Measurements from ENCODE around the gene HIVEP3.

Gene HIVEP3

DNA sequence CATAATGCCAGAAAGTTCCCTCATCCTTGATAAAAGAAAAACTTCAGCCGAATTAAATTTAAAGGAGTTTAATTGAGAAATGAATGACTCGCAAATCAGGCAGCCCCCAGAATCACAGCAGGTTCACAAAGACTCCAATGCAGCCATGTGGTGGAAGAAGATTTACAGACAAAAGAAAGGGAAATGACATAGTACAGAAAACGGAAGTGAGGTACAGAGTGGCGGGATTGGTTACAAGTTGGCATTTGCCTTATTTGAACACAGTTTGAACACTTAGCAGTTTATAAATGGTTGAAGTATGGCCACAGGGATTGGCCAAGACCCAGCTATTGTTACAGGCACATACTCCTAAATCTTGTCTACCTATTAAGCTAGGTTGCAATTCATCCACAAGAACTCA, 46.6 kb downstream of the HIVEP3 start:
- no peak for DNase-seq (ENCODE audit: low spot score)

DNA sequence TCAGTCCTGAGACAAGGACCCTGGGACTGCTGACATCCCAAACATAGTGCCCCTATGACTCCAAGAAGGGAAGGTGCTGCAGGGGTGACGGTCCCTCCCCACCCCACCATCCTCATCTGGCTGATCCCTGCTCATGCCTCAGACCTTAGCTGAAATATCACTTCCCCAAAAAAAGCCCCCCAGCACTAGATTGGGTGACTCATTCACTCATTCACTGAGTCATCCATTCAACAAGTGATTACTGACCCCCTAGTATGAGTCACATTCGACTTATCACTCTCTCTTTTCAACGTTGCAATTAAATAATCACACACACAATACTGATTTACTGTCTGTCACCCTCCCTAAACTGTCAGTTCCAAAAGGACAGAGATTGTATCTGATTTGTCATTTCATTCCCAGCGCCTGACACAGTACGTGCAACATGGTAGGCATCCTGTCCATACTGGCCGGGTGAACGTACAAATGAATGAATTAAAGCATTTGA, 48.6 kb downstream of the HIVEP3 start:
- DNase-seq (ENCODE audit: low spot score), result no peak

DNA sequence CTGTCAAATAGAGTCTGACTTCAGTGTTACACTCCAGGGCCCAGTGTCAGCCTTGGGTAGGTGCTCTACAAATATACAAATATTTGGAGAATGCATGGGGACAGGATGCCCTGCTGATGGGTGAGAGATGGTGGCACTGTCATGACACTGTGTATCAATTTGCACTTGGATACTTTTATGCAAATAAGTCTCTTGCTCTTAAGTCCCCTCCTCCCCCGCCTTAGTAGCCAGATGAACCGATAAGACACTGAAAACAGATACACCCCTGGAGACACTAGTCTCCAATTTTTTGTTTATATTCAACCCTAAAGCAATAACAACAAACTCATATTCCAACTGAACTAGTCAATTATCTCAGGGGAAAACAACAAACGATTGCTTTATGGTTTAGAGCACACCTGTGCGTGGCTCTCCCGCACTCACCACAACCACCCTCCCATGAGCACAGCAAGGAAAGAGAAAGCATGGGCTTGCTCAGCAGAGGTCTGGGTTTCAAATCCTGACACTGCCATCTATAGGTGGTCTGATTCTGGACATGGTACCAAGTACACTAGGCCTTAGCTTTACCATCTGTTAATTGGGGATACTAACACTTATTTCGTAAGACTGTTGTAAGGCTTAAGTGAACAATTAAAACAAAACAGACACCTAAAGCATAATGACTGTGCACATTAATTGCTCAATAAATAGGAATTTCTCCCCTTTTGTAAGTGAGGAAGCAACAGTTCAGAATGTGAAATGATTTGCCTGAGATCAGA, 50.3 kb downstream of the HIVEP3 start:
- DNase-seq (ENCODE audit: low spot score), result no peak

DNA sequence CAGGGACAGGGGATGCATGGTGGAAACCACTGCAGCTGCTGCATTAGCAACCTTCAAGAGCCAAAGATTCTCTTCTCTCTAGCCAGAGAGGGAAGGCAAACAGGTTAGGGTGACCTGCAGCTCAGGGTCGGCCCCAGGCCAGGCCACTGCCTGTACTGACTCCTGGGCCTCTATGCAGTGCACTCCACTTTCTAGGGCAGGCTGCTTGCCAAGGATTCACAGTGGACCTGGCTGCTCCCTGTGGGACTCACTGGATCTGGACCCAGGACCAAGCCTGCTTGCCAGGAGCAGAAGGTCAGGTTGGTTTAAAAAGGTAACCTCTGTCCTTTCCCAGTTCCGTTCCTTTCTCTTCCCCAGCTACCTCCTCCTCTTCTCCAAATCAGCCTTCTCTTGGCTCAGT, 52.4 kb downstream of the HIVEP3 start:
- no peak for DNase-seq (ENCODE audit: low spot score)

DNA sequence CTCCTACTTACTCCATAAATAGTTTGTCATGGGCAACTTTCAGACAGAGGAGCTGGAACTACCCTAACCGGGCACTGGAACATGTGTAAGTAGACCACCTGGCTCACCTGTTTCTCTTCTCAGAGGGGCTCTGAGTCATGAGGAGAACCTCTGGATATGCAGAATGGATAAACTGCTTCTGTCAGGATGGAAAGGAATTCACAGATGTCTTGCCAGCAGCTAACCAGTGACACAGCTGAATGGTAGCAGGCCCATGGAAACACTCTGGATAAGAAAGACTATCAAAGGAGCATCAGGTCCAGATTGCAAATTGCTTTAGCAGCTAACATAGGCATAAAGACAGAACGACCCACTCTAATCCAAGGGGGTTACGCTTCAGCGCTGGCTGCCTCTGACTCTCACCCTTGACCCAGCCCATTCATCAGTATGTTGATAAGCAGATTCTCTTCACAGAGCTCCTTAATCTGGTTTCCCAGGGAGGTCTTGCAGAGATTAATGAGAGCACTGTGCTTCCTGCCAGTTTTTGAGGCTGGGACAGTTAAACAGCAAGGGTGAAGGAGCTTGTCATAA, 54.2 kb downstream of the HIVEP3 start:
- no peak for DNase-seq (ENCODE audit: low spot score)

DNA sequence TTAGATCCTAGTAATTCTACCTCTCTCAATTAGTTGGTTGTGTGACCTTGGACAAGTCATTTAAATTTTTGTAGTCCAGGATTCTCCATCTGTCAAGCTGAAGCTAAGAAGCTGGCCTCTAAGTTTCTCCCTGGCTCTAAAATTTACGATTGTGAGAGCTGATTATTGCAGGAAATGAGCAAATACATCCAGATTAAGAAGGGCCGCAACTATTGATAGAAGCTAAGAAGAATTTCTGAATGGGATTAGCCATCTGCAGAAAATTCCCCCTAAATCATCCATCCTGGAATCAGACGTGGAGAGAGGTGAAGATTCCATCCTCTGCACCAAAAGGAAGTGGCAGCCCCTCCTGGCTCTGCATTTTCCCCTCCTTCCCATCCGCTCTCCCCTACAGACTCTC, 55.0 kb downstream of the HIVEP3 start:
- DNase-seq (ENCODE audit: low spot score), result no peak

DNA sequence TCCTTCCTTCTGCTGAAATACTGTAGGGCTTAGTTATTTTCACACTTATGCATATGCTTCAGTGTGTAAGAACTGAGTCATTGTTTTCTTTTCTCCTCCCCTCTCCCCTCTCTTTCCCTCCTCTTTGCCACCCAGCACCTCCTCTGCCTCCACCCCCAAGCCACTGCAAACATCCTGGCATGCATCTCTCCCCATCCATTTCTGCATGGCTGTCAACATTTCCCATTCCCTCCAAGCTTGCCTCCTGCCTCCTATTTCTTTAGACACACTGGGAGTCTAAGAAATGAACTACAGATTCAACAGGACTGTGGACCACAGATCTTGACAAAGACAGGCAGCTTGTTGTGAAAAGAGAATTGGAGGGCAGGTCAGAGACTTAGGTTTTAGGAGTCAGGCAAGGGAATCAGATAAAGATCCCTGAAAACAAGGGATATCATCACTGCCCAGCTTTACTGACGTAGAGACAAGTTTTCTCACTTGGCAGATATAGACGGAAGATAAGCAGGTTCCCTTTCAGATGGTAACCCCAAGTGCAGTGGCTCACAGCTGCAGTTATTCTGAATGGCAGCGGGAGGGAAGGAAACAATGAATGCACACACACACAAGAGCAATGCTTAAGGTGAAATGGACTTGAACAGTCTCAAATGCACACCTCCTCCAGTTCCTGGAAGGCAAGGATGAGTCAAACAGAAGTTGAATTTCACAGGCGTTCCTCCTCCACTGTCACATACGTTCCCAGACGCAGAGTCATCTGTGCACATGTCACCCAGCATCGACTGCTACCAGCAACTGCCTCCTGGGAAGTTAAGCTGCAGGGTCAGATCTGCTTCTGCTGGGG, 56.1 kb downstream of the HIVEP3 start:
- no peak for DNase-seq (ENCODE audit: low spot score)

DNA sequence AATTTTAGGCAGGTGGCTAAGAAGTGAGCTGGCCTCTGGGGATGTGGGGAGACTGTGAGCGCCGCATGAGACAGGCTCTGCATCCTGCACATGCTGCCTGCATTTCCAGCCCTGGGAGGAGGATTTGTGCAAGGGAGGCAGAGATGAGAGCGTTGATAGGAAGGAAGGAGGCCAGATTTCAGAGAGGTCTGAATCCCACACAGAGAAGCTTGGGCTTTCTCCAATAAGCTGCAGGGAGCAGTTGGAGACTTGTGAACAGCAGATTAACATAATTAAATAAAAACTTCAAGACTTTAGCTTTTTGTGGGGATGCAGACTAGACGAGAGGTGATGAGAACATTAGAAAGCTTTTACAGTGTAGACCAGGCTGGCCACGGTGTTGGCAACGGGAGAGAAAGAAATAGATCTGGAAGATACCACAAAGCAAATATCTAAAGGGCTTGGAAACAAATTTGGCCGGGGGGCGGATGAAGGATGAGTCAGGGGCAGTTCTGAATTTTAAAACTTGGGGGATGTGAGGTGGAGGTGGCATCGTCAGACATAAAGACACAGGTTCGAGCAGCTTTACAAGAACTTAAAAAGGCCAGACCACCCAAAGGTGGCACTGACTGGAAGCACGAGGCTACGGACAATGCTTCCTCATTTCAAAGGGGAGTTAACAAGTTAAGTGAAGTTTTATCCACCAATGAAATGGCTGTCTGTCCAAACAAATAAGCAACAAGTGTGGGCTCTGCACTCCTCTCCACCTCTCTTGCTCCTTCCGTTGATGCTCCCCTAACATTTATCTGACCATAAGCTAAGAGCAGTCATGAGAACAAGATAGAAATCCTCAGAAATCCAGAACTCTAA, 57.0 kb downstream of the HIVEP3 start:
- peak; percentile 86 for DNase-seq (ENCODE audit: low spot score)

DNA sequence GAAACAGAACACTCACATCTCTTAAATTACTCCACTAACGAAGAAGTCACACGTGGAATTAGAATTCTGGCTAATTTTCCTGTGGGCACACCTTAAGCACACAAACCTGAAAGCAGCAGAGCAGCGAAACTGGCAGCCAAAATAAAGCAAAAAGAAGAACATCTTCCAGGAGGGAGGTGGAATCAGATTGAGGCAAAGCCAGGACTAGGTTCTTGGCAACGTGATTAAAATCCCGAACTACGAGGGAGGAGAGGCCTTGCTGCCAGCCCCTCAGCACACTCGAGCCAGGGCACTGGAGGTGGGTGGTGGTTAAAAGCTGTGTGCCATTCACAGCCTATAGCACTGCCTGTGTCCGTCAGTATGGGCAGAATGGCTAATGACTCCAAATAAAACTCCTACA, 58.0 kb downstream of the HIVEP3 start:
- DNase-seq (ENCODE audit: low spot score), result peak; percentile 58

DNA sequence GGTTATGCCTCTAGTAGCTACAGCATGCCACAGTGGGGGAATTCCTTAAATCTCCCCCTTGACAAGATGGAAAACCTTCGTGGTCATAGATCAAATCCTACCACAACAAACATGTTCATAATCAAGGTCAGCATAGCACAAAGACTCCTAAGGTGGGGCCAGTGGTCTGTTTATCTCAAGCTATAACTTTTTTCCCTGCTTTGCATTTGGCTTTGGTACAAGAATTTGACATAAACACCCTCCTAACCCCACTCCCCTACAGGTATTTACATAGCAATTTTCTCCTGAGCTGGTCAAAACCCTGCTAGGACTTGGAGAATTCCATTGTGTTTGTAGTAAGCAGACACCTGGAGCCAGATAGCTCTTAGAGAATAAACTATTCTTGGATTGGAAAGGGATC, 58.5 kb downstream of the HIVEP3 start:
- no peak for DNase-seq (ENCODE audit: low spot score)

DNA sequence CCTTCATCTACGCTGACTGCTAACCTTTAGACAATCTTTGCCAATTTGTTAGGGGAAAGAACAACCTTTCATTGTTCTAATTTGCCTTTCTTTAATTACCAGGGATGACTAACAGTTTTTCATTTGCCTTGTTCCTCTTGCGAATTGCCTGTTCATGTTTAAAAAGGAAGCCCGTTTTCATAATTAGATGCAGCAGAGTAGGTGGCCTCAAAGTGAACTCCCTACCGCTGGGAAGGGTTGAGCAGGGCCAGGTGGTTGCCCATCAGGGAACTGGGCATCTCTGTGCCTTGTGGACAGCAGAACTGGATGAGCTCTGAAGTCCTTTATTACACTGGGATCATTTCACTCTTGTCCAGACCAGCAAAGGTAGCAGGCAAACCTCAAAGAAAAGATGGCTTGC, 59.0 kb downstream of the HIVEP3 start:
- peak; percentile 96 for DNase-seq (ENCODE audit: low spot score)

DNA sequence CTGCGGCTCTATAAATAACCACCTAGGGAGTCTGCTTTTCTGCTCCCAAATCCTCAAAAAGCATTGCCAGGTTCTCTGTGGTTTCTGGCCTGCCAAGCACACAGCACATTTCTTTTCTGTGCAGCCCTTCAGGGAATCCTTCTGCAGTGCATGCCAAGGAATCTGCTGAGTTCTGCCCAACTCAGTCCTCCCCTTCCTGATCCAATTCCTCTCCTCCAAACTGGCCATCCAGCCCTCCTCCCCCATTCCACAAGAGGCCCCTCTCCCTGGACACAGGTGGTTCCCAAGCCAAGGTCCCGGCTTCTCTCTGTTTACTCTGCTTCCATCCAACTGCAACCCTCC, 61.8 kb downstream of the HIVEP3 start:
- peak; percentile 83 for DNase-seq (ENCODE audit: low spot score)

DNA sequence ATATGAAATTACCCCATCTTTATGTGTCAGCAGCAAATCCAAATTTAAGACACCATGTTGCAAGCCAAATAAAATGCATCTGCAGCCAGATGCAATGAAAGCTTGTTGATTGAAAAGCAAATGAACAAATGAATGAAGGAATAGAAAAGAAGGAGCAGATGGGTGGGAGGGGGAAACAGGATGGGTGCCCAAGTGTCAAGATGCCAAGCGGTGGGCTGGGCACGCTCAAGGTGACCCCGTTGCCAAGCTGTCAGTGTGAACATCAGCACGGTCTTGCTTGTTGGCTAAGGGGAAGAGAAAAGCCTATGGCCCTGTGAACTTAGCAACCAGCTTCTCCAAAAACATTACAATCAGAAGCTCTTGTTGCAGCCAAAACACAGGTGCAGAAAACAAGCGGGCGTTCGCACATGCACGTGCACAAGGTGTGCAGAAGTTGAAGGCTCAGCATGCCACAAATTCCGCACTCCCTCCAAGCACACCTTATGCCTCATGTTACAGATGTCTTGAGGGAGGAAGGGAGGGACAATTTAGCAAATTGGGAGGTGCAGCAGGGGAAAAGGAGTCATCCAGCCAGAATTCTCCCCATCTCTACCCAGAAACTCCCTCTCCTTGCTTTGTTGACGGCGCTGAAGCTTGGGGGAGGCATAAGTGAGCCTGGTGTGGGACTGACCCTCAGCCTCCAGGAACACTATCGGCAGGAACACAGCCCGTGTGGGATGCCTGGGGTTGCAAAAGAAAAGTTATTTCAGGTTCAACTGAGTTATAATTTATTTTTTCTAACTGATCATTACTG, 62.4 kb downstream of the HIVEP3 start:
- DNase-seq (ENCODE audit: low spot score), result no peak

DNA sequence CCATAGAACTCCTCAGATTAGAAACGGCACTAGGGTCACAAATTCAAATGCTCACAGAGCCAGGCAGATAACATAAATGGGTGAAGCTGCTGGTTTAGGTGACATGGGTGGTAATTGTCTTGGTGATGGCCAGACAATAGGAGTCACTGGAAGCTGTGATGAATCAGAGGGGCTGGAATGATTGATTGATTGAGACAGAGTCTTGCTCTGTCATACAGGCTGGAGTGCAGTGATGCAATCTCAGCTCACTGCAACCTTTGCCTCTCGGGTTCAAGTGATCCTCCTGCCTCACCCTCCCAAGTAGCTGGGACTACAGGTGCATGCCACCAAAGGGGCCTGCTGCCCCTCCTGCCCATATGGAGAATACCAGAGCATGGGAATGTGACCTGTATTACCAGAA, 63.0 kb downstream of the HIVEP3 start:
- DNase-seq (ENCODE audit: low spot score), result no peak

DNA sequence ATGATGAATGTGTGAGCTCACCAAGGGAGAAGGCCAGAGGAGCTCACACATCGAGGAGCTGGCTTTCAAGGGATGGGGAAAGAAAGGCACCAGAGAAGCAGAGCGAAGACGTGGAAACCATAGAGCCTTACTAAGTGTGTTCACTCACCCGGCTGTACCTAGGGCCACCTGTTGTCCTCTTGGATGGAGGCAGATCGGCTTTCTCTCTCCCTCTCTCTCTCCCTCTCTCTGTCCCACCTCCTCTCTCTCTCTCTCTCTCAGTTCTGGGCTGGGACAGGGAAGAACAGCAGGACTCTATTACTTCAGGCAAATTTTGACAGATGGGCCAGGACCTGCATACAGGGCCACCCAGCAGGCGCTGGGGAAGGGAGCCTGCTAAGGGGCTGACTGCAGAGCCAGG, 64.8 kb downstream of the HIVEP3 start:
- peak; percentile 82 for DNase-seq (ENCODE audit: low spot score)

DNA sequence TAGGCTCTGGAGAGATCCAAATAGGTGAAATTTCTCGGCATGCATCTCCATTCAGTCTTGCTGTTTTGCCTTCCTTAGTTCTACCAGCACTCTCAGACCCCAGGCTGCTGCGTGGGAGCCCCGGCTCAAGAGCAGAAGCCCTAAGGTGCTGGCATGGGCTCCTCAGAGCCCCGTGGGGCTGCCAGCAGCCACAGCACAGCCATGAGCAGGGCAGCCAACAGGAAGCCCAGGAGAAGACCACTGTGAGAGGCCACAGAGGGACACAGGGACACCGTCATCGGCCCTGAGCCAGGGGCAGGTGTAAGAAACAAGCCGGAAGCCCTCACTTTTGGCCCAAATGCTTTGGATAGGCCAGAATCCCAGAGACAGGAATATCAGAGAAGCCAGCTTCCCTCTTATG, 66.6 kb downstream of the HIVEP3 start:
- DNase-seq (ENCODE audit: low spot score), result no peak

DNA sequence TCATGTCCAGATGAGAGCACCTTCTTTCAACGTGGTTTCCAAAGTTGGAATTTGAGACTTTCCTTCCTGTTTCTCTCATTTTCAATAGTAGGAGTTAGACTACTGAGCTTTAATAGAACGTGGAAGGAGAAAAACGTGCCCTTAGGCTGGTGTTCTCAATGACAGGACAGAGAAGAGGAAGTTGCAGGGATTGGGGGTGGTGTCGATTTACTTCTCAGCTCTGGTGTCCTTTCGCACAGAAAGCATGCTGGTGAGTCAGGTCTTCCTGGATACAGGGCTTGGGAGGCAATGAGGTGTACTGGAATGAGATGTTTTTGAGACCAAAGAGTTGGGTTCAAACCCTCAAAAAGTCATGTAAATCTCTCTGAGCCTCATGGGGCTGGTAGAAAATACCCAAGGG, 67.1 kb downstream of the HIVEP3 start:
- DNase-seq (ENCODE audit: low spot score), result no peak

DNA sequence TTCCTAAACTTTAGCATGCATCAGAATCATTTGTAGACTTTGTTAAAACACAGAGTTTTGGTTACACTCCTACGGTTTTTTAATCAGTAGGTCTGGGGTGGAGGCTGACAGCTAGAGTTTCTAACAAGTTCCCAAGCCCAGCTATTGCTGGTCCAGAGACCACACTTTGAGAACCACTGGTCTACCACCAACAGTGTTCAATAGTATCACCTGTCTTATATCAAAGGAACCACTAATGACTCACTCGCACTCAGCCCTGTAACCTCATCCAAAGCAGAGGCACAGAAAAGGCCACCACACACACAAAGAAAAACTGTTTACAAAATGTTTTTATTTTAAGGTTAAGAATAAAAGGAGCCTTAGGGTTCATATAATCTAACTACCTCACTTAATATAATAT, 68.7 kb downstream of the HIVEP3 start:
- DNase-seq (ENCODE audit: low spot score), result no peak

DNA sequence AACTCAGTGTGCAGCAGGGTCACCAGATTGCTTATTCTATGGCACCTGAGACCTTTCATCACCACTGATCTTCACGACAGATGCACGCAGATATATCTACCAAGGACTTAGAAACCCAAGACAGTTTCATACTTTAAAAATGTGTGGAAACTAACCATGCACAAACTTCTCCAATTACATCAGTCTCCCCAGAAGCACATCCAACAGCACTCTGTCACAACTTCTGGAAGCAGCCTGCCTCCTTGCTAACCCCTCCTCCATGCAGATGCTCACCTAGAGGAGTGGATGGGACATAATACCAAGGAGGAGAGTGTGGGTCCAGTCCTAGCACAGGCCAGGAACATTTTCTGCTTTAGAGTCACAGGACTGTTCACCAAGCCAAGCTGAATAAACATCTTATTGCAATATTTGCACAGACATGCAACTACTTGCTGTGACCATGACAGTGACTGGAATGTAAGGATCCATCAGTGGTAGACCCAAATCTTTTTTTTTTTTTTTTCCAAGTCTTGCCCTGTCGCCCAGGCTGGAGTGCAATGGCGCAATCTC, 69.4 kb downstream of the HIVEP3 start:
- no peak for DNase-seq (ENCODE audit: low spot score)

DNA sequence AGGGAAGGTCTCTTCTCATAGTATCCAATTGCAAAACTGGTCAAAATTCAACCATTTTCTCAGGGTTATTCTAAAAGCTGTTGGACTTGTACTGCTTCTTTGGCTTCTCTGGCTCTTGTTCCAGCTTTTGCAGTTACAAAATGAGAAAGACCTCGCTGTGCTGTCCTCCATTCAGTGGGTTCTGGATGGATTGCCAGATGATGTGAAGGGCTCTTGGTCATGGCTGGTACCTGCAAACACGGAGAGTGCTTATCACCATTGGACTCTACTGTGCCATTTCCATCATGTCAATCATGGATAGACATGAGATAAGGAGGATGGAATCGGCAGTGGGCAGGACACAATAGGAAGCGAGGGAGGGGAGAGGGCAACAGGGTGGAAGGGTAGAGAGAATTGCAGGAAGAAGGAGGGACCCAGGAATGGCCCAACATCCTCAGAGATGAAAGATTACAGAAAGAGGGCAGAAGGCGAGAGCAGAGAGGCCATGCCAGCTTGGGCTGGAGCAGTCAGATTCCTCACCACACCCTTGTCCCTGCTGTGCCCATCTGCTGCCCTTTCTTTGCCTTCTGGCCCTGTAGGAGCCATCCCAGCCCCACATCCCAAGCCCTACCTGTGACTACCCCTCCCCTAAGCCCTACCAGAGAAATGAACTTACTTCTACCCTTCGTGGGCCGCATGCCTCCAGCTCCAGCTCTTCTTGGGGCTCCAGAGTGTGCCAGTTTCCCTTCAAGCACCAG, 70.3 kb downstream of the HIVEP3 start:
- peak; percentile 58 for DNase-seq (ENCODE audit: low spot score)
